HG02981 (cell line): Measurements from ENCODE around the gene ACADS.

Experiments
- ATAC-seq: cut with Tn5 transposase; IDR thresholded peaks from one replicate; pipeline ENCODE4 v1.9.1; 2021; ENCODE audit warnings: mild to moderate bottlenecking, moderate library complexity; ENCODE audit not compliant: unreplicated experiment

ACADS gene

DNA sequence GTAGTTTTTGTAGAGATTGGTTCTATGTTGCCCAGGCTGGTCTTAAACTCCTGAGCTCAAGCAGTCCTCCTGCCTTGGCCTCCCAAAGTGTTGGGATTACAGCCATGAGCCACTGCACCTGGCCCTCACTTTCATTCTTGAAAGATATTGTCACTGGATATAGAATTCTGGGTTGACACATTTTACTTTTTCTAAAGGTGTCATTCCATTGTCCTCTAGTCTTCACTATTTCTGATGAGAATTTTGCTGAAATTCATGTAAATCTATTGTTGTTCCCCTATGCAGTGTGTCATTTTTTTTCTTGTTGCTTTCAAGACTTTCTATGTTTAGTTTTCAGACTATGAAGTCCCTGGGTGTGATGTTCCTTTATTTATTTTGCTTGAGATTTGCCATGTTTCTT, 29.2 kb downstream of the ACADS start:
- no peak for ATAC-seq

DNA sequence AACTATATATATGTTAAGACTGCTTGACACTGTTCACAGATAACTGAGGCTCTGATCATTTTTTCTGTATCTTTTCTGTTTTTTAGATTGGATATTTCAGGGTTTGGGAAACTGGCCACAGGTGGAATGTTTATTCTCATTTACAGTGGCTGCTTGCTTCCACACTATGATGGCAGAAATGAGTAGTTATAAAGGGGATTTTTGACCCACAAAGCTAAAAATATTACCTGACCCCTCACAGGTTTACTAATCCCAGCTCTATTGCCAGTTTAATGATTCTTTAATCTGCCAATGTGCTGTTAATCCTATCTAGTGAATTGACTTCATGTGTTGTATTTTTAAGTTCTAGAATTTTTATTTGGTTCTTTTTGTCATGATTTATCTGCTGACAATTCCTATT, 29.6 kb downstream of the ACADS start:
- ATAC-seq, result no peak

DNA sequence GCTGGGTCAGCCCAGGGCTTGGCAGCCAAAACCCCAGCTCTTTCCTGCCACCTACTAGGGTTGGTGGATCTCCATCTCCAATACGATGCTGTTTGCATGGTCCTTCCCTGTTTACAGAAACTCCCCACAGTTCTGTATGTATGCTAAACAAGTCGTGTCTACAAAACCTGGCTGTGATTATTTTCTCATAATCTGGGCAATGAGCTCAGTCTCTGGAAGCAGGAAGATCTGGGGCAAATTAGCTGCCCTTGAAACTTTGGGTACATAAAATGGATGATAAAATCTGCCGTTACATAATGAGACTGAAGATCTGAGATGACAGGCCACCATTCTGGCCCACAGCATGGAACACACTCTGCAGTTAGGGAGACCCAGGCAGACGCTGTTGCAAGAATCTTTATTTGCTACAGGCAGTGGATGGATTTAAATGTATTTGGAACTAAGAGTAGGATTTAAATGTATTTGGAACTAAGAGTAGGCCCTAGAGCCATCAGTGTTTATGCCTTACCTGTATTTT, 31.7 kb downstream of the ACADS start:
- ATAC-seq, result no peak

DNA sequence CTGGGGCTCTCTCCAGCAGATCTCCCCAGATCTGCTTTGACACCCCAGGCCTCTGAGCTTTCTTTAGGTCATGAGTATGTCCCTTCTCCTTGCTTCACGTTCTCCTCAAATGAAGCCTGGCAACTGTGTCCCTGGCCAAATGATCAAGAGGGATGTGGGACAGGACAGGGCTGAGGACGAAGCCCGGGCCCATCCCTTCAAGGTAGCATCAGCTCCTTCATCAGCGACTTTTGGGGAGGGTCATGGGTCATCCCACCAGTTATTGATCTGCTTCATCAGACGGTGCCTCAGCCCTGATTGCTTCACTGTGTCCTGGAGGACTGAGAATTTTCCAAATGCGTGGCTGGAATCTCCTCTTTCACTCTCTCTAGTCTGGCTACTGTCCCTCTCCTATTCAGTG, 32.3 kb downstream of the ACADS start:
- ATAC-seq, result no peak

DNA sequence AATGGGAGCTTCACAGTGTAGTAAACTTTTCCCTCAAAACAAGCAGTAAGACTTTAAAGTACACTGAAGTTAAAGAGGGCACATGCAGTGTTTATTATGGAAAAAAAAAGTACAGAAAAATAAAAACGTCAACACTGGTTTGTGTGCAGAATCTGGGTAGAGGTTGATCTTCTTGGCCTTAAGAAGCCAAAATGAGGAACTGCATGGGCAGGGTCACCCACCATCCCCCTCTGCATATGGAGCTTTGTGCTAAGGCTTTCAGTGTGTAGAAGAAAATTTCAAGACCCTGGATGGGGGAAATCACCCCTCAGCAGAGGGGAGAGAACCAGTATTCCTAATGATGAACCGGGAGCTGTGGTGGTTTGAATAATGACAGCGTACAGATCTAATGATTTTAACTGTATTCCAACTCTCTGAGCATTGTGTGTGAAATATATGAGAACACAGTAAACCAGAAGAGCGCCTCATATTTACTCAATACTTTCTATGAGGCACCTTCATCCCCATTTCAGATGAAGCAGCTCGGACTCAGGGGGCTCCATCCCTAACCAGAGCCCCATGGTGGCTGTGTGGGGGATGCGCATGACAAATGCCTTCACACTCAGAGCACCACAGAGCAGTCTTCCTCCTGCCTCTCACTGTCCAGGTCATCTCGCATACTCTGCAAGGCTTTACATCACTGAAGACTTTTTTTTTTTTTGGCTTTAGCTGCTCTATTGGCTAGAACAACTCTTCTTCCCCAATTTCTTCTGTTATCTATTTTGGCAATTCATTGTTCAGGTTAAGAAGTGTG, 33.4 kb downstream of the ACADS start:
- no peak for ATAC-seq

DNA sequence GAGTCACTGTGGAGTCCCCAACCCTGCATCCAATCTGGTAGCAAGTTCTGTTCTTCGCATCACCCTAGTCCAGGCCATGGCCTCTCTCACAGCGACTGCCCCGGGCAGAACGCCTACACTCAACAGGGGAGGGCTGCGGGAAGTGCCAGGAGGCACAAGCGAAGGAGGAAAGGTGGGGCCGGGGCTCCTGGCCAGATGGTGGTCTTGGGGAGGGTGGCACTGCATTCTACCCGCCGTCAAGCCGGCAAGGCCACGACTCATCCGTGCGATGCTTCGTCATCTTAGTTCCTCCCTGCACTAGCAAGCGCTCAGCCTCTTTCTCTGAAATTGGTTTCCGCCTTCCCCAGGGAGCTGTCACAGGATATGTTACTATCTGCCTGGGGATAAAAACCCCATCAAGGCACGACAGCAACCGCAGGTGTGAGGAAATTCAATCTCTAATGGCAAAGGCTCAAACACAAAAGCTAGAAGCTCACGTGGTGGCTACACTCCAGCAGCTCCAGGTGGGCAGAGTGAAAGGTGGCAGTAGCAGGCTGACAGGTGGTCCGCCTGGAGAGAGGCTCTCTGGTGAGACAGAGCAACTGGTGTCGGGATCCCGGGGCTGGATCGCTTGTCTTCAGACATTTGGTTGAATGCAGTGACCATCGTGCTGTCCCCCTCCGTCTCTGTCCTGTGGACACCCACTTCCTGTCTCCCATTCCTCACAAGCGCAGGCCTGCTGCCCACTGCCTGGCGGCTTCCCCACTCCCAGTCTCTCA, 34.1 kb downstream of the ACADS start:
- no peak for ATAC-seq

DNA sequence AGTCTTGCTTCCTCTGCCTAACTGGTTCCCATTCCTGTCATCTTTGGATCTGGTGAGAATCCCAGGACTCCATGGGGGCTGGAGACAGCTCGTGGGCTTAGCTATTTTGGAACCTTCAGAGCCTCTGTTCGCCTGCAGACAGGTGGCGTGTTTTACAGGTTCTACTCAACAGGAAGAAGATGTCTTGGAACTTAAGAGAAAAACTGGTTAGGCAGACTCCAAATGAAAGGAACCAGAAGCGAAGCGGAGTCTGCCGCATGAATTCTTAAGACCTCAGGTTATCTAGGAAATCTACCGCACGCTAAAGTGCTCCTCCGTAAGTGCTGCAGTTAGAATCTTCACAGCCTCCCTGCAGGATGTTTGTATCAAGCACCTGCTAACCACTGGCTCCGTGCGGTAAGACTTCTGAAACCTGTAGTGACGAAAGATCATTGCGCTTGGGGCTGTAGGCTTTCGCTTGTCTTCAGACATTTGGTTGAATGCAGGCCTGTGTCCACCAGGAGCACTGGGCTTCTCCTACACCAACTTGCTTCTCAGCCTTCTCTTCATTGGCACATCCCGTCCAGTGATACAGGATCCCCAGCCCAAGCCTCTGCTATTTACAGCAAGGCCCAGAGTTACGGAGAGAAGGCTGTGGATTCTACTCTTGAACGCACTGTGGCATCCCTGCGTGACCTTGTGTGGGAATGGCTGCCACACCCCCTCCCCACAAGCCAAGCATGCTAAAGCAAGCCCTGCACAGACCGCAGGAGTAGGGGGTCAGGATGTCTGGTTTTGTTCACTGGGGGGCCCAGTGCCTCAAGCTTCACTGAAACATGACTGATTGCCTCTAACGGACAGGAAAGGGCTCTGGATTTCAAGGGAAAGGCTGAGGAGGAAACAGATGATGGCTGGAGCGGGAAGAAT, 35.0 kb downstream of the ACADS start:
- ATAC-seq, result no peak

DNA sequence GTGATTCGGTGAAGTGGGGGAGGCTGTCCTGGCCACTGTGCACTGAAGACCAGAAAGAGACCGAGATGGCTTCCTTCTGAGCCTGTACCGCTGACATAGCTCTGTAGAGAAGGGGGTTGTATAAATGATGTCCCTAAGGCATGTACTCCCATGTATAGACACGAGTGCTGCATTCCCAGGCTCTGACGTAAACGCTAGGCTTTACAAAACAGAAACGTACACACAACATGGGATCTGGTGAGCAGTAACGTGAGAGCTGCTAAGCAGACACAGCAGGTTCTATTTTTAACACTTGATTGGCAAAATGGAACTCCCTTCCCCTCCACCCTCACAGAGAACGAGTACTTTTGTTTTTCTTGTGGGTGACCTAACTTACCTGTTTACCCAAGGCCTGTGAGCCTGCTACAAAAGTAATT, 35.9 kb downstream of the ACADS start:
- no peak for ATAC-seq

DNA sequence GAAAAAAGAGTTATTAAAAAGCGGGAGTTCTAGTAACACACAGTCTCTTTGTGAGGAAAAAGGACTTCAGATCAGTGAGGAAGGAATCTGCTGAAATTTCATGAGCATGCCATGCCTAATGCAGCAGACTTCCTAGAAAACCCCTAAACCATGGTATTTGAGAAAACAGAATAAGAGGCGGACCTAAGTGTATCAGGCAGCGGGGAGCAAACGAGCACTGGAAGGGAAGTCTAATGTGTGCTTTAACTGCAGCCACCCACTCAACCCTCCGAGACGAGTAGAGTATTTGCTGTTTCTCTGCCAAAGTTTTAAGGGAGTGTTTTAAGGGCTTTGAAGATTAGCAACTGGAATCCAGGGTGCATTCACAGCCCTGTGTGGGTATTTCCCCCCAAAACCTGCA, 36.5 kb downstream of the ACADS start:
- ATAC-seq, result no peak

DNA sequence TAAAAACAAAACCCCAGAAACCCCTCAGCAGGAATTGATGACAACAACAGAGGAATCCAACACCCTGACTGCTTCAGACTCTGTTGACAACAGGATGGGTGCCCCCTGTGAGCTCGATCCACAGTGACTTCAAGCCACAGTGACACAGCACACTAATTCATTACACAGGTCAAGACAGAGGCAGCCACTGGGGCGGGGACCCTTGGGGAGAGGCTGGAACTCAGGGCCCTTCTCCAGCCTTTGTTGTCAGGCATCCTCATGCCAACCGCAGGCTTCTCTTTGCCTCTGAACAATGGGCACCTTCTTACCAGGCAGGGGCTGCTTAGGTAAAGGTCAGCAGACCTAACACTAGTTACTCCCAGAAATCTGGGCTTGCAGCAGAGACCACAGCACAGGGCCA, 37.6 kb downstream of the ACADS start:
- no peak for ATAC-seq

DNA sequence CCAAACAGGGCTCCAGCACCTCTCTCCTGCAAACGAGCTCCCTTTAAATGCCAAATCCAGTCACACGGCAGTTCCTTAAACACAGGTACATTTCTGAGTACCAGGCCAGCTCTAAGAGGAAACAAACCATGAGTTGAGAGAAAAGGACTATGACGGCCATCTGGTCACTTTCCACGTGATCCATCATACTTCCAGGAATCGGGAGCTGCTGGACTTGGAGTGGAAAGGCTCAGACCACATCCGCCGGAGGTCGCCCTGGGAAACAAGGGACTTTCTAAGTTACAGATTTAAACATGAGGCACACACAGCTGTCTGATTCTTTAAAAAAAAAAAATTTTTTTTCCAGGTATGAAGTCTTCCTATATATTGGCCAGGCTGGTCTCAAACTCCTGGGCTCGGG, 39.2 kb downstream of the ACADS start:
- no peak for ATAC-seq

DNA sequence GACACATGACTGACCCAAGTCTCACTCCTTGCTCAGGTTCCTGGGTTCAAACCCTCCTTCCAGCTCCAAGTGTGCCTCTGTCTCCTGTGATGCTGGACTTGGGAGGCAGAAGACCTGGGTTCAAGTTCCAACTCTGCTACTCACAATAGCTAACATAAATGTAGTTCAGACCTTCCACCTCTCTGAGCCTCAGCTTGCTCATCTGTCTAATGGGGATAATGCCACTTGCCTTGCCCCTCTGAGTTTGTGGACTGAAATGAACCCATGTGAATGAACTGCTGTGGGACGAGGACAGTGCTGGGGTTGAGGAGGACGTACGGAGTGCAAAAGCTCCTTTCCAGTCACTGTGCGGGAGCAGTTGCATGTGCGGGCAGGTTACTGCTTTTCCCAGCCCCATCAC, 40.9 kb downstream of the ACADS start:
- ATAC-seq, result no peak

DNA sequence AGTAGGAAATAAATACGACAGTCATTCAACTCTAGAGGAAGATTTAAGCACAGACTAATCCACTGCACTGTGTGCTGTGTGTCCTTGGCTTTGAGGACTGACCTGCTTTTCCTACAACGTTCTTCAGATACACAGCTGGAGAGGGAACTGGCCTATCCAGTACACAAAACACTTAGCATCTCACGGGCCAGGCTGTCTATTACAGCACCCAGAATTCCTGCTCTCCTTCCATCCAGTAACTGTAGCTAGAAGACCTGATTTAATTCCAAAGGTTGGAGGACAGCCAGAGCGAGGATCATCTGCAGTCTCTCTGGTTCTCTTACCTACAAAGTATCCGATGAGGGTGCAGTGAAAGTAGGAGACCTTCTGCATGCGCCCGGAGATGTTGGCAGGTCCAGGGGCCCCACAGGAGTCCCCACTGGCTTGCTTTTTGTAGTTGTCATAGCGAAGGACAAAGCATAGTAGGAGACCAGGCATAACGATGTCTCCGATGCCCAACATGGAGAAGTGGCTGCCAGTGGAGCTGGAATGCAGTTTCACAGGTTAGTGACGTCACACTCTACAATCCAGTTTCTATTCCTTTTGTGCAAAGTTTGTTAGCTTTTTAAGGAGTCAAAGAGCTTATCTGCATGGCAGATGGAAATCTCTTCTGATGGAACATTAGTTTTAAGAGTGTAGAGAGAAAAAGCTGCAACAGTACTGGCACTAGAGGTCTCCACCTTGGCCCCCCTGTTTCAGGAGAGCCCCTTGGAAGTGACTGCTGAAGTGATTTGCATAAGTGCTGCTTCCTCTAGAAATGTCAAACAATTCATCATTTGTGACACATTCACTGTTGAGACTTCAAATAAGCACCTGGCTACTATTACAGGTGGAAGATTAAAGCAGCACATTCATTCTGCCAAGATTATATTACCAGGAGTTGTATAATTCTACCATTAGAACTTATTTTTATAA, 41.7 kb downstream of the ACADS start:
- ATAC-seq, result no peak

DNA sequence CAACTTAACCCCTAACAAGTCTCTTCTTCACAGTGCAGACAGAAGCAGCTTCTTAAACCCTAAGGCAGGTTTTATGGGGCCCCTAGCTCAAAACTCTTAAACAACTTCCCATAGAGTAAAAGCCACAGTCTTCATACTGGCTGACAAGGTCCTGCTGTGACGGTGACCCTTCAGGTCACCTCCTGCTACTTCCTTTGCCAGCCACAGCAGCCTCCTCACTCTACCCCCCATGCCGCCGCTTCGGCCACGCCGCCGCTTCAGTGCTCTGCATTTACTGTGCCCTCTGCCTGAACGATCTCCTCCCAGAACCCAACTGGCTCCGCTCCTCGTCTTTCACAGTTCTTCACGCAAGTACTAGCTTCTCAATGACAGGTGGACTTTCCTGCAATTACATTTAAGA, 45.5 kb downstream of the ACADS start:
- no peak for ATAC-seq

DNA sequence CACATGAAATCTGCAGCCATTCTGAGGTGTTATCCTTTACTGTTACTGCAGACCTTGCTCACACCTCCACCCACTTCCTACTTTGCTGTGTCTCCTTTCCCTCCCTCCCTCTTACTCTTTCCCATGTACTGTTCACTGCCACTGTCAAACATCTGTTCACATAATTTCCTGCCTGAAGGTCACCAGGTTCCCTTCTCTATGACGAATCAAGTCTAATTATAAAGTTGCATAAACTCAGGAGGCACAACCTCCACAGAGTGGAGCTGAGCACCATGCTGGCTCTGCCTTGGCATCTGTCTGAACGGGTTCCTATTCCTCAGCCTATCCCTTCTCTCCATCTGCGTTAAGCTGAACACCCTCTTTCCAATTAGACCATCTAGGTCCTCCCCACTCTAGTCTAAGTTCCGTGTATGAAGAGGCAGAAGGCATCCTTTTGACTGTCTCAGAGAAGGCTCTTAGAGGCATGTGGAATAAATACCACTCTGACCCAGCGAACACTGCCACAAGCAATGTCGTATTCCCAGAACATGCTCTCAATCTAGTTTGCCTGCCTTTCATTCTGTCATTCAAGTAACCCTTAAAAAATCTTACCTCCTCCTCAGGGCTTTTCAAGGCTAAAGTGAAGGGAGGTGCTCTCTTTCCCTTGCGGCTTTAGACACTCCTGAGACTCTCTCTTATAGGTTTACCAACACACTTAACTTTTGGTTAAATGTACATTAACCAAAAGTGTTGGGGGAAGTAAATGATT, 48.7 kb downstream of the ACADS start:
- ATAC-seq, result no peak

DNA sequence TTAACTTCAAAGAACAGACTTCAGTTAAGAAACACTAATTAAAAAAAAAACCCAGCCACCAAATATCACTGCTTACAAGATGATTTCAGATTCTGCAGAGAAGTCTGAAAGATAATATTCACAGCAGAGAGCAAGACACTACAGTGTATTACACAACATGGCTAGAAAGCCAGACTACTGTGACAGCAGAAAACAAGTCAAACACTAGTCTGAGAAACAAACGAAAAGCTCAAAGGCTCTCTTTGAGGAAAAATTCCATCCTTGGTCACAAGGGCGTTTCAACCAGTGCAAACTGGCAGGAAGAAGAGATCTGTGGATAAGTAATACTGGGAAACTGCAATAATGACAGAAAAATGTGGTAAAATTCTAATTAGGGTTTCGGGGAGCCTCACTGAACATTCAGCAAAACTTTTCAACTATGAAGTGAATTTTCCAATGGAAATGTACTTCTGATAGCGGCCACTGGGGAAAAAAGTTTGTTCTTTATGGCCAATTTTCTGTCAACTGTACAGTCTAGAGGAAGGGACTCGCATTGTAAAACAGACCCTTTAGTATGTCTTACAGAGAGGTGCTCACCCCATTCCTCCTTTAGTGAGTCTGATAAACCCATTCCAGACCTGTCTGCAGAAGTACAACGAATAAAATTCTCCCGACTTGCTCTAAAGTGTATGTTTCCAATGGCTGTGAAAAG, 50.4 kb downstream of the ACADS start:
- ATAC-seq, result no peak

DNA sequence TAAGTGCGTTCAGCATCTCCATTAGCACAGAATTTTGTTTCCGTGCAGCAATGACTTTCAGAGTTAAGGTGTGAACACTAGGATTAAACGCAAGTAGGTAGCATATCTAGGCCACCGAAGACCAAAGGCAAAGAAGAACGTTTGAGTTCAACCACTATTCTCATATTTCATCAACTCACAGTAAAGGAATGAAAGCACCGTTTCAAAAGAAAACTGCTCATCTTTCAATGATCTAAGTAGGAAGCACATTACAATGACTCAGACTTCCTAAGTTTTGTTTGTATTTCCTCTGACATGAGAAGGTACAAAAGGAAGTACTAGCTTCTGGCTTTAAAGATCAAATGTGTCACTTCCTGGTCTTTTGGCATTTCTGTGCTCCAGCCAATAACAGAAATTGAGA, 57.6 kb downstream of the ACADS start:
- no peak for ATAC-seq

DNA sequence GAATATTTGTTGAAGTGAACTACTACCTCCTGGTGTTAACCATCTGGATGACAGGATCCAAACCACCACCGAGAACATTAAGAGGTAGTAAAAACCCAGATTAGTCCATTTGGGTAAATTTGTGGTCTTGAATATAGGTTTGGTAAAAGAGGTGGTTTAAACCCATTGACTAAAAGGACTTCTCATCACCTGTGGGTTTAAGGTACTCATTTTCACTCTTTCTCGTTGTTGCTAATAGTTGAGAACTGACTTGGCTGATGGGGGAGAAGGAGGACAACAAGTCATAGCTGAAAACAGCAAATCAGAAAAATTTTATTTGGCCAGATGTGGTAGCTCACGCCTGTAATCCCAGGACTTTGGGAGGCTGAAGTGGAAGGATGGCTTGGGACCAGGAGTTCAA, 59.2 kb downstream of the ACADS start:
- ATAC-seq, result no peak

DNA sequence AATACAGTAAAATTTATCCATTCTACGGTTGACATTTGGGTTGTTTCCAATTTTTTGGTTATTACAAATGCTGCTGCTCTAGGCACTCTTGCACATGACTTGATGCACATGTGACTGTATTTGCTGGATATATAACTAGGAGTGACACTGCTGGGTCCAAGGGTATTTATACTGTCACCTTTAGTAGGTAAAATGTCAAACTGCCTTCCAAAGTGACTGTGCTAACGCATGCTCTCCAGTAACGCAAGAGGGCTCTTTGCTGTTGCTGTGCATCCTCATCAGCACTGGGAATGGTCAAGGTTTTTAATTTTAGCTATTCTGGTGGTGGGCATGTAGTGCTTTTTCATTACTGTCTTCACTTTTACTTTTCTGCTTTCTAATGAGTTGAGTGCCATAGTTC, 62.3 kb downstream of the ACADS start:
- no peak for ATAC-seq
